GM23248 (cell line): Measurements from ENCODE around the gene ZNF860.

Experiments used
- EZH2 ChIP-seq: fragments of 200-600 bp; sonication (generic); IDR thresholded peaks from 2 replicates; pipeline ENCODE4 v1.6.1; 2018; ENCODE audit warnings: antibody characterized with exemption, mild to moderate bottlenecking; ENCODE audit not compliant: insufficient read depth, poor library complexity, severe bottlenecking
- EZH2phosphoT487 ChIP-seq: fragments of 200-600 bp; sonication (generic); IDR thresholded peaks from 2 replicates; pipeline ENCODE4 v1.6.1; 2018; ENCODE audit warnings: antibody characterized with exemption, moderate library complexity, mild to moderate bottlenecking, low read depth; ENCODE audit not compliant: insufficient read depth

DNA sequence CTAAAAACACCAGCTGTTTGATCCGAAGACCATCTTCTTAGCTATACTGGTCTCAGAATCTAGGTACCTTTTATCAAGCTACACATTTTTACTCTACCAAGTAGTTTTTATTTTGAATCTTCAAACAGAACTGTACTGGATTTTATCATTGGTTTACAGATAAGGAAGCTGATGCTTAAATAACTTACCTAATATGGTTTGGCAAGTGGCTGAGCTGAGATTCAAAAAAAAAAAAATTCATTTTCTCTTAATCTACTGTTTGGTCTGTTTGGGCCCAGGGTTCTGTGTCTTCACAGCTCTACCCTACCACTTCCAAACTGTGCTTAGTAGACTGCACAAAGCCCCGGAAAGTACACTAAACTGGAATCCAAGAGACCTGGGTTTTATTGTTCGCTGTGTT lies 35.7 kb downstream of the ZNF860 start:
- TF ChIP-seq EZH2 (no peak), EZH2phosphoT487 (no peak)
